MM.1S (cell line): Measurements from ENCODE around the gene TRIM26.

Experiments
- DNase-seq: peaks from one replicate; pipeline ENCODE4 v3.0.0-alpha.2; 2015
- H2AFZ ChIP-seq: fragments of 300-600 bp; sonication (generic); 2 replicates; pipeline ENCODE4 v1.6.0; 2016; ENCODE audit warnings: antibody characterized with exemption, low read length
- H3F3A ChIP-seq: fragments of 300-600 bp; sonication (generic); 2 replicates; pipeline ENCODE4 v1.6.1; 2016; ENCODE audit warnings: mild to moderate bottlenecking, antibody characterized with exemption, low read length, moderate library complexity, mixed read lengths; ENCODE audit not compliant: insufficient read depth
- H3K27ac ChIP-seq: fragments of 300-600 bp; sonication (generic); 2 replicates; pipeline ENCODE4 v1.5.1; 2016; ENCODE audit warnings: mild to moderate bottlenecking, low read length
- H3K27me3 ChIP-seq: fragments of 300-600 bp; sonication (generic); replicated peaks from 2 replicates; pipeline ENCODE4 v1.6.0; 2016; ENCODE audit warnings: low read length; ENCODE audit not compliant: insufficient read depth
- H3K36me3 ChIP-seq: fragments of 300-600 bp; sonication (generic); replicated peaks from 2 replicates; pipeline ENCODE4 v1.6.1; 2016; ENCODE audit warnings: mild to moderate bottlenecking, low read length, mixed read lengths; ENCODE audit not compliant: insufficient read depth
- H3K4me1 ChIP-seq: fragments of 300-600 bp; sonication (generic); 2 replicates; pipeline ENCODE4 v1.6.1; 2016; ENCODE audit warnings: low read length, mixed read lengths
- H3K4me2 ChIP-seq: fragments of 300-600 bp; sonication (generic); 2 replicates; pipeline ENCODE4 v1.6.0; 2016; ENCODE audit warnings: low read depth, low read length
- H3K4me3 ChIP-seq: fragments of 300-600 bp; sonication (generic); 2 replicates; pipeline ENCODE4 v1.5.1; 2016; ENCODE audit warnings: low read length, mixed read lengths
- H3K79me2 ChIP-seq: fragments of 300-600 bp; sonication (generic); 2 replicates; pipeline ENCODE4 v1.6.1; 2016; ENCODE audit warnings: mixed run types, low read length, mixed read lengths
- H3K9ac ChIP-seq: fragments of 300-600 bp; sonication (generic); 2 replicates; pipeline ENCODE4 v1.6.1; 2016; ENCODE audit warnings: low read length, mixed read lengths
- H3K9me2 ChIP-seq: fragments of 300-600 bp; sonication (generic); replicated peaks from 2 replicates; pipeline ENCODE4 v1.6.1; 2016; ENCODE audit warnings: mild to moderate bottlenecking, low read length, mixed read lengths; ENCODE audit not compliant: insufficient read depth
- H3K9me3 ChIP-seq: fragments of 300-600 bp; sonication (generic); replicated peaks from 2 replicates; pipeline ENCODE4 v1.6.1; 2016; ENCODE audit warnings: mild to moderate bottlenecking, low read length, mixed read lengths; ENCODE audit not compliant: insufficient read depth
- H4K20me1 ChIP-seq: fragments of 300-600 bp; sonication (generic); 2 replicates; pipeline ENCODE4 v1.6.1; 2016; ENCODE audit warnings: mild to moderate bottlenecking, low read length, moderate library complexity, mixed read lengths; ENCODE audit not compliant: insufficient read depth
- CTCF ChIP-seq: fragments of 300-600 bp; sonication (generic); IDR thresholded peaks from 2 replicates; pipeline ENCODE4 v1.5.1; 2016; ENCODE audit warnings: antibody characterized with exemption, low read length, mixed read lengths
- EZH2 ChIP-seq: fragments of 300-600 bp; sonication (generic); optimal IDR thresholded peaks from 2 replicates; pipeline ENCODE3; 2017; ENCODE audit warnings: low read depth, mild to moderate bottlenecking, antibody characterized with exemption, low read length, mixed read lengths
- EZH2phosphoT487 ChIP-seq: fragments of 300-600 bp; sonication (generic); IDR thresholded peaks from 2 replicates; pipeline ENCODE4 v1.6.1; 2018; ENCODE audit warnings: antibody characterized with exemption, low read length

TRIM26 gene

GRCh38 chr6:30200551-30201281 is 12.5 kb downstream of the TRIM26 start:
- TF ChIP-seq EZH2: no peak
- TF ChIP-seq CTCF: no peak
- TF ChIP-seq EZH2phosphoT487: no peak
- Histone ChIP-seq H3K4me3 (no peak overlapping the region), H3K36me3 (no peaks in the 10 kb centered on the region; the same call in none of the 2 replicates), H3K4me1 (peaks cover 10% of the 10 kb centered on the region), H3K4me2 (0 out of 2 replicates have a peak overlapping the region, but pooled peaks have one; percentile 2), H3K9me3 (no peaks in the 10 kb centered on the region), H3K79me2 (peaks cover 60% of the 10 kb centered on the region), H3K27ac (no peak overlapping the region), H4K20me1 (peaks cover 4% of the 10 kb centered on the region; the same call in 1 of the 2 replicates), H3K27me3 (no peaks in the 10 kb centered on the region), H3K9me2 (no peaks in the 10 kb centered on the region), H3F3A (no peaks in the 10 kb centered on the region), H3K9ac (no peak overlapping the region), H2AFZ (no peak overlapping the region)
- peak; percentile 21 for DNase-seq

- no peak overlapping the region for H3K4me2 ChIP-seq
- TF ChIP-seq EZH2: no peak
- TF ChIP-seq CTCF: no peak
- no peak for TF ChIP-seq EZH2phosphoT487
- no peaks in the 10 kb centered on the region; the same call in none of the 2 replicates for H3K36me3 ChIP-seq
- H3K4me1 ChIP-seq: peaks cover 10% of the 10 kb centered on the region
- peaks cover 37% of the 10 kb centered on the region for H3K79me2 ChIP-seq
- H4K20me1 ChIP-seq: no peaks in the 10 kb centered on the region
- H3K9me3 ChIP-seq: no peaks in the 10 kb centered on the region
- H2AFZ ChIP-seq: no peak overlapping the region
- no peaks in the 10 kb centered on the region for H3K9me2 ChIP-seq
- DNase-seq: no peak
- H3K27me3 ChIP-seq: no peaks in the 10 kb centered on the region
- no peak overlapping the region for H3K9ac ChIP-seq
- no peak overlapping the region for H3K4me3 ChIP-seq
- no peak overlapping the region for H3K27ac ChIP-seq
- H3F3A ChIP-seq: no peaks in the 10 kb centered on the region
Measured at GRCh38 chr6:30198166-30199084, 14.8 kb downstream of the TRIM26 start.

GRCh38 chr6:30196376-30196775 is 16.8 kb downstream of the TRIM26 start:
- Histone ChIP-seq H3K27ac (no peak overlapping the region), H3K36me3 (no peaks in the 10 kb centered on the region; the same call in none of the 2 replicates), H3K4me2 (no peak overlapping the region), H3K27me3 (no peaks in the 10 kb centered on the region), H3K9me2 (no peaks in the 10 kb centered on the region), H3F3A (no peaks in the 10 kb centered on the region), H4K20me1 (no peaks in the 10 kb centered on the region), H3K4me1 (peaks cover 10% of the 10 kb centered on the region), H3K9ac (no peak overlapping the region), H3K79me2 (peaks cover 22% of the 10 kb centered on the region), H3K4me3 (no peak overlapping the region), H3K9me3 (no peaks in the 10 kb centered on the region), H2AFZ (no peak overlapping the region)
- DNase-seq: no peak
- TF ChIP-seq EZH2phosphoT487 (no peak), CTCF (no peak), EZH2 (no peak)
